Esophagus mucosa (tissue), 1 donor: ENCODE results near the gene SFTPB. TPM values are rescaled to one million over a fixed set of nuclear protein-coding genes. Genes with fewer than 3 reads are reported as not detected.
A peak's percentile ranks its signal among the peaks of the same experiment; 100 is the strongest.
"Not testable (repeated sequence)": the region's sequence is repeated elsewhere in the genome, so short reads cannot be mapped to it uniquely, and the experiment has no call there.

Experiments used
- ATAC-seq: fragments of 200-7000 bp; cut with Tn5 transposase; one replicate; pipeline ENCODE4 v1.9.1; 2020
- total RNA-seq: library from RNA; stranded (reverse); gene quantifications from one replicate; pipeline ENCODE4 v1.2.4, GENCODE V29; 2023
- donor health status: DM: yes; HTN: yes; CAD: no.

Gene SFTPB
- total RNA-seq, 1 donor from 2014 or later: 0.84 TPM

- ATAC-seq: no peak
Observed at GRCh38 chr2:85675427-85675826, 7.4 kb upstream of the SFTPB start.

- no peak for ATAC-seq
Observed at GRCh38 chr2:85674417-85674816, 6.4 kb upstream of the SFTPB start.

- no peak for ATAC-seq
Observed at GRCh38 chr2:85673716-85674375, 5.8 kb upstream of the SFTPB start.

- ATAC-seq: no peak
Observed at GRCh38 chr2:85672456-85672855, 4.5 kb upstream of the SFTPB start.

GRCh38 chr2:85670416-85670815, 2.4 kb upstream of the SFTPB start:
- ATAC-seq: not testable (repeated sequence)

- ATAC-seq: no peak
Observed at GRCh38 chr2:85669549-85669948, 1.6 kb upstream of the SFTPB start.

- ATAC-seq: no peak
Observed at GRCh38 chr2:85668857-85669142, 801 bp upstream of the SFTPB start.

- no peak for ATAC-seq
Observed at GRCh38 chr2:85667561-85668008, 414 bp downstream of the SFTPB start.

- ATAC-seq: no peak
Observed at GRCh38 chr2:85666435-85667316, 1.3 kb downstream of the SFTPB start.

- no peak for ATAC-seq
Observed at GRCh38 chr2:85666016-85666415, 2.0 kb downstream of the SFTPB start.

- no peak for ATAC-seq
Observed at GRCh38 chr2:85665264-85665937, 2.6 kb downstream of the SFTPB start.

GRCh38 chr2:85663594-85664565, 4.1 kb downstream of the SFTPB start:
- ATAC-seq: no peak

GRCh38 chr2:85662899-85663593, 5.0 kb downstream of the SFTPB start:
- ATAC-seq: peak; percentile 34

GRCh38 chr2:85661139-85661858, 6.7 kb downstream of the SFTPB start:
- peak; percentile 29 for ATAC-seq

- no peak for ATAC-seq
Observed at GRCh38 chr2:85660725-85661124, 7.3 kb downstream of the SFTPB start.

- ATAC-seq: not testable (repeated sequence)
Observed at GRCh38 chr2:85660301-85660700, 7.7 kb downstream of the SFTPB start.

GRCh38 chr2:85659324-85659981, 8.5 kb downstream of the SFTPB start:
- ATAC-seq: no peak

- not testable (repeated sequence) for ATAC-seq
Observed at GRCh38 chr2:85657399-85657798, 10.6 kb downstream of the SFTPB start.

GRCh38 chr2:85656468-85656867, 11.5 kb downstream of the SFTPB start:
- no peak for ATAC-seq

- ATAC-seq: peak; percentile 9
Observed at GRCh38 chr2:85655961-85656417, 12.0 kb downstream of the SFTPB start.
